ENCODE measurements around the gene RNF167. TPM values are rescaled to one million over a fixed set of nuclear protein-coding genes. Genes with fewer than 3 reads are reported as not detected.

Gene RNF167
- total and polyA plus RNA-seq, 12 donors = 65.0 to 202 (median 85.5) TPM

GRCh38 chr17:4969047-4969550 lies 29.0 kb downstream of the RNF167 start:
- H3K9me3 ChIP-seq = no peaks in the 10 kb centered on the region
- intact Hi-C loops (cut with DNase I) = loop anchor here in 2 of 10 donors (1.0 to 5.0 kb wide), 2 partner anchors 30 to 62 kb away; no protein-coding TSS in a partner anchor
- no peaks in the 10 kb centered on the region for H3K27me3 ChIP-seq
- DNase-seq (no peak), ATAC-seq (no peak)
- no peak for TF ChIP-seq CTCF (IDR thresholded peaks at IDR 0.05)
- peak overlapping the region in 9 of 10 donors; percentile 88 to 97 (median 96) for H3K27ac ChIP-seq
- H3K4me1 ChIP-seq = peaks cover 18 to 61% (median 48%) of the 10 kb centered on the region in 9 donors
- WGBS, 2 donors = 61 to 75% methylated on average over 15 of the region's 15 CpGs
- peaks cover 0 to 66% (median 23%) of the 10 kb centered on the region in 9 donors for H3K36me3 ChIP-seq
- H3K4me3 ChIP-seq = peak overlapping the region in 9 of 10 donors; percentile 53 to 82 (median 72)

GRCh38 chr17:4969551-4970173 lies 29.6 kb downstream of the RNF167 start:
- DNase-seq = no peak
- Histone ChIP-seq H3K4me3 (no peak overlapping the region), H3K4me1 (peaks cover 22 to 66% (median 51%) of the 10 kb centered on the region in 9 donors), H3K9me3 (no peaks in the 10 kb centered on the region), H3K36me3 (peaks cover 0 to 70% (median 23%) of the 10 kb centered on the region in 9 donors), H3K27ac (peak overlapping the region in 8 of 10 donors; percentile 29 to 97 (median 96)), H3K27me3 (no peaks in the 10 kb centered on the region)
- ATAC-seq = no peak
- intact Hi-C loops (cut with DNase I) = loop anchor here in 2 of 10 donors (1.0 to 5.0 kb wide), 2 partner anchors 30 to 62 kb away; no protein-coding TSS in a partner anchor
- 82 to 86% methylated on average over 16 of the region's 16 CpGs for WGBS, 2 donors
- no peak for TF ChIP-seq CTCF (IDR thresholded peaks at IDR 0.05)

- Histone ChIP-seq H3K27ac (peak overlapping the region in 6 of 10 donors; percentile 29 to 97 (median 94)), H3K4me3 (no peak overlapping the region), H3K36me3 (peaks cover 0 to 73% (median 23%) of the 10 kb centered on the region in 9 donors), H3K9me3 (no peaks in the 10 kb centered on the region), H3K4me1 (peaks cover 22 to 71% (median 52%) of the 10 kb centered on the region in 9 donors), H3K27me3 (no peaks in the 10 kb centered on the region)
- intact Hi-C loops (cut with DNase I) = no loop called here
- 96% methylated on average over 8 of the region's 8 CpGs for WGBS, 2 donors
- DNase-seq (no peak), ATAC-seq (no peak)
- TF ChIP-seq CTCF (IDR thresholded peaks at IDR 0.05) = no peak
Measured at GRCh38 chr17:4970273-4970672, 30.2 kb downstream of the RNF167 start.

GRCh38 chr17:4971826-4972225 lies 31.8 kb downstream of the RNF167 start:
- H3K27me3 ChIP-seq = no peaks in the 10 kb centered on the region
- peaks cover 22 to 60% (median 49%) of the 10 kb centered on the region in 9 donors for H3K4me1 ChIP-seq
- ATAC-seq (no peak), DNase-seq (no peak)
- H3K9me3 ChIP-seq = no peaks in the 10 kb centered on the region
- 90 to 97% methylated on average over 6 of the region's 6 CpGs for WGBS, 2 donors
- no peak overlapping the region for H3K4me3 ChIP-seq
- no peak for TF ChIP-seq CTCF (IDR thresholded peaks at IDR 0.05)
- H3K27ac ChIP-seq = peak overlapping the region in 6 of 10 donors; percentile 61 to 80 (median 71)
- H3K36me3 ChIP-seq = peaks cover 0 to 84% (median 25%) of the 10 kb centered on the region in 9 donors
- intact Hi-C loops (cut with DNase I) = no loop called here

All from heart right ventricle (tissue), 16 donors.